Ovary (tissue), 3 donors: ENCODE results near the gene PRKAR2A.
"Not testable (repeated sequence)": the region's sequence is repeated elsewhere in the genome, so short reads cannot be mapped to it uniquely, and the experiment has no call there.

Experiments used
- CTCF ChIP-seq, 3 donors: fragments of 450-650 bp in 2 of 3; fragments of 200-600 bp in 1 of 3; IDR thresholded peaks; one replicate each; pipeline versions ENCODE4 v1.5.1 to v1.8.0; 2016 to 2022; ENCODE audit warnings: antibody characterized with exemption in 3 of 3, mild to moderate bottlenecking in 1 of 3
- EP300 ChIP-seq: sonication (generic); formaldehyde crosslinking; IDR thresholded peaks from one replicate; pipeline ENCODE4 v1.6.1; 2017; ENCODE audit warnings: antibody characterized with exemption
- POLR2A ChIP-seq: fragments of 450-650 bp; IDR thresholded peaks from one replicate; pipeline ENCODE4 v1.6.1; 2017; ENCODE audit warnings: antibody characterized with exemption, mild to moderate bottlenecking, moderate library complexity
- donor health status: DM: no; HTN: no; CAD: no.

GRCh38 chr3:48735075-48735767 lies 112.5 kb downstream of the PRKAR2A start:
- TF ChIP-seq POLR2A; CTCF (IDR thresholded peaks at IDR 0.05); EP300: not testable (repeated sequence)
